ENCODE measurements around the gene OOSP4A.

The OOSP4A gene

GRCh38 chr11:59984368-59984767 is 20.5 kb downstream of the OOSP4A start:
- H3K36me3 ChIP-seq (ENCODE audit: control insufficient read depth, insufficient read depth, low read length): no peaks in the 10 kb centered on the region
- H3K4me1 ChIP-seq (ENCODE audit: control insufficient read depth, insufficient read depth, low read length): no peaks in the 10 kb centered on the region
- no peak overlapping the region for H3K27ac ChIP-seq (ENCODE audit: low read depth, low read length)
- no peak overlapping the region for H3K4me3 ChIP-seq (ENCODE audit: low read length)
- no peak overlapping the region for H3K9ac ChIP-seq (ENCODE audit: low read length)
- H3K27me3 ChIP-seq (ENCODE audit: control insufficient read depth, insufficient read depth, low read length): no peaks in the 10 kb centered on the region

DNA sequence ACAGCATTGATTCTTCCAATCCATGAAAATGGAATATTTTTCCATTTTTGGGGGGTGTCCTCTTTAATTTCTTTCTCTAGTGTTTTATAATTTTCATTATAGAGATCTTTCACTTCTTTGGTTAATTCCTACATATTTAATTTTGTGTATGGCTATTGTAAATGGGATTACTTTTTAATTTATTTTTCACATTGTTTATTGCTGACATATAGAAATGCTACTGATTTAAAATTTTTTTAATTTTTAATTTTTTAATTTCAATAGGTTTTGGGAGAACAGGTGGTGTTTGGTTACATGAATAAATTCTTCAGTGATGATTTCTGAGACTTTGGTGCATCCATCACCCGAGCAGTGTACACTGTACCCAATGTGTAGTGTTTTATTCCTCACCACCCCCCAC is 26.6 kb downstream of the OOSP4A start:
- H3K9ac ChIP-seq (ENCODE audit: low read length): no peak overlapping the region
- no peak overlapping the region for H3K27ac ChIP-seq (ENCODE audit: low read depth, low read length)
- no peaks in the 10 kb centered on the region for H3K27me3 ChIP-seq (ENCODE audit: control insufficient read depth, insufficient read depth, low read length)
- H3K36me3 ChIP-seq (ENCODE audit: control insufficient read depth, insufficient read depth, low read length): no peaks in the 10 kb centered on the region
- no peak overlapping the region for H3K4me3 ChIP-seq (ENCODE audit: low read length)
- no peaks in the 10 kb centered on the region for H3K4me1 ChIP-seq (ENCODE audit: control insufficient read depth, insufficient read depth, low read length)

- Histone ChIP-seq H3K27me3 (ENCODE audit: control insufficient read depth, insufficient read depth, low read length) (no peaks in the 10 kb centered on the region), H3K4me1 (ENCODE audit: control insufficient read depth, insufficient read depth, low read length) (no peaks in the 10 kb centered on the region), H3K36me3 (ENCODE audit: control insufficient read depth, insufficient read depth, low read length) (no peaks in the 10 kb centered on the region), H3K4me3 (ENCODE audit: low read length) (no peak overlapping the region), H3K27ac (ENCODE audit: low read depth, low read length) (no peak overlapping the region), H3K9ac (ENCODE audit: low read length) (no peak overlapping the region)
Measured at GRCh38 chr11:59992425-59992824, 28.6 kb downstream of the OOSP4A start.

GRCh38 chr11:59997800-59998199 is 34.0 kb downstream of the OOSP4A start:
- Histone ChIP-seq H3K9ac (ENCODE audit: low read length) (no peak overlapping the region), H3K36me3 (ENCODE audit: control insufficient read depth, insufficient read depth, low read length) (no peaks in the 10 kb centered on the region), H3K4me3 (ENCODE audit: low read length) (no peak overlapping the region), H3K4me1 (ENCODE audit: control insufficient read depth, insufficient read depth, low read length) (no peaks in the 10 kb centered on the region), H3K27ac (ENCODE audit: low read depth, low read length) (no peak overlapping the region), H3K27me3 (ENCODE audit: control insufficient read depth, insufficient read depth, low read length) (no peaks in the 10 kb centered on the region)

DNA sequence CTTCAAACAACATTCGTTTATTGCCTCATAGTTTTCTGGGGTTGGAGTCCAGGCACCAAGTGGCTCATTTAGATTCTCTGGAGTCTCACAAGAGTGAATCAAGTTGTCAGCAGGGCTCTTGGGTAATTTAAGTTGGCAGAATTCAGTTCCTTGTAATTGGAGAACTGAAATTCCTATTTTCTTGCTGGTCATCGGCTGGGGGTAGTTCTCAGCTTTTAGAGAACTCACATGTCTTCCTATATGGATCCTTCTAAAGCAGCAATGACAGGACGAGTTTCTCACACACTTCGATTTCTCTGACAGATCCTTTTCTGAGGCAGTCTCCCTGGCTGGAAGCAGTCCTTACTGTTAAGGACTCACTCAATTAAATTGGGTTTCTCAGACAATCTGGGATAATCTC is 35.9 kb downstream of the OOSP4A start:
- Histone ChIP-seq H3K4me3 (ENCODE audit: low read length) (no peak overlapping the region), H3K36me3 (ENCODE audit: control insufficient read depth, insufficient read depth, low read length) (no peaks in the 10 kb centered on the region), H3K27me3 (ENCODE audit: control insufficient read depth, insufficient read depth, low read length) (no peaks in the 10 kb centered on the region), H3K4me1 (ENCODE audit: control insufficient read depth, insufficient read depth, low read length) (no peaks in the 10 kb centered on the region), H3K27ac (ENCODE audit: low read depth, low read length) (no peak overlapping the region), H3K9ac (ENCODE audit: low read length) (no peak overlapping the region)

- H3K36me3 ChIP-seq (ENCODE audit: control insufficient read depth, insufficient read depth, low read length): no peaks in the 10 kb centered on the region
- no peak overlapping the region for H3K9ac ChIP-seq (ENCODE audit: low read length)
- H3K4me3 ChIP-seq (ENCODE audit: low read length): no peak overlapping the region
- no peak overlapping the region for H3K27ac ChIP-seq (ENCODE audit: low read depth, low read length)
- no peaks in the 10 kb centered on the region for H3K27me3 ChIP-seq (ENCODE audit: control insufficient read depth, insufficient read depth, low read length)
- no peaks in the 10 kb centered on the region for H3K4me1 ChIP-seq (ENCODE audit: control insufficient read depth, insufficient read depth, low read length)
Measured at GRCh38 chr11:60003729-60004128, 39.9 kb downstream of the OOSP4A start.

GRCh38 chr11:60005360-60005759 is 41.5 kb downstream of the OOSP4A start:
- H3K27me3 ChIP-seq (ENCODE audit: control insufficient read depth, insufficient read depth, low read length): no peaks in the 10 kb centered on the region
- H3K9ac ChIP-seq (ENCODE audit: low read length): no peak overlapping the region
- no peaks in the 10 kb centered on the region for H3K36me3 ChIP-seq (ENCODE audit: control insufficient read depth, insufficient read depth, low read length)
- H3K27ac ChIP-seq (ENCODE audit: low read depth, low read length): no peak overlapping the region
- H3K4me1 ChIP-seq (ENCODE audit: control insufficient read depth, insufficient read depth, low read length): no peaks in the 10 kb centered on the region
- H3K4me3 ChIP-seq (ENCODE audit: low read length): no peak overlapping the region

- Histone ChIP-seq H3K4me1 (ENCODE audit: control insufficient read depth, insufficient read depth, low read length) (no peaks in the 10 kb centered on the region), H3K9ac (ENCODE audit: low read length) (no peak within 1 kb of the TSS), H3K27me3 (ENCODE audit: control insufficient read depth, insufficient read depth, low read length) (no peaks in the 10 kb centered on the region), H3K27ac (ENCODE audit: low read depth, low read length) (no peak within 1 kb of the TSS), H3K4me3 (ENCODE audit: low read length) (no peak within 1 kb of the TSS), H3K36me3 (ENCODE audit: control insufficient read depth, insufficient read depth, low read length) (no peaks in the 10 kb centered on the region)
Measured at GRCh38 chr11:60016881-60017280, 53.0 kb downstream of the OOSP4A start, which contains the start of gene OOSP4B. Gene OOSP4B (plus strand): TSS chr11:60017181.

- no peaks in the 10 kb centered on the region for H3K27me3 ChIP-seq (ENCODE audit: control insufficient read depth, insufficient read depth, low read length)
- no peak overlapping the region for H3K9ac ChIP-seq (ENCODE audit: low read length)
- no peaks in the 10 kb centered on the region for H3K4me1 ChIP-seq (ENCODE audit: control insufficient read depth, insufficient read depth, low read length)
- no peak overlapping the region for H3K27ac ChIP-seq (ENCODE audit: low read depth, low read length)
- no peak overlapping the region for H3K4me3 ChIP-seq (ENCODE audit: low read length)
- H3K36me3 ChIP-seq (ENCODE audit: control insufficient read depth, insufficient read depth, low read length): no peaks in the 10 kb centered on the region
Measured at GRCh38 chr11:60018058-60018457, 54.2 kb downstream of the OOSP4A start.
